Lower lobe of right lung (tissue), 2 donors: ENCODE data around the gene TRPV6. TPM values are rescaled to one million over a fixed set of nuclear protein-coding genes. Genes with fewer than 3 reads are reported as not detected.

Experiments used
- ATAC-seq, 2 donors: fragments of 200-7000 bp; cut with Tn5 transposase; one replicate each; pipeline ENCODE4 v1.9.1; 2020 to 2022; ENCODE audit warnings: mild to moderate bottlenecking in 2 of 2, moderate library complexity in 2 of 2
- DNase-seq: peaks from one replicate; pipeline ENCODE4 v3.0.0-alpha.2; 2020
- H3K27ac ChIP-seq: fragments of 200-600 bp; one replicate; pipeline ENCODE4 v1.8.0; 2022
- H3K27me3 ChIP-seq: fragments of 200-600 bp; one replicate; pipeline ENCODE4 v1.8.0; 2022; ENCODE audit warnings: low read depth
- H3K36me3 ChIP-seq: fragments of 200-600 bp; one replicate; pipeline ENCODE4 v1.8.0; 2022; ENCODE audit warnings: mild to moderate bottlenecking
- H3K4me1 ChIP-seq: fragments of 200-600 bp; one replicate; pipeline ENCODE4 v1.8.0; 2022
- H3K4me3 ChIP-seq: fragments of 200-600 bp; one replicate; pipeline ENCODE4 v1.8.0; 2022; ENCODE audit warnings: mild to moderate bottlenecking
- H3K9me3 ChIP-seq: fragments of 200-600 bp; one replicate; pipeline ENCODE4 v1.8.0; 2022
- CTCF ChIP-seq: fragments of 200-600 bp; IDR thresholded peaks from one replicate; pipeline ENCODE4 v1.8.0; 2022; ENCODE audit warnings: antibody characterized with exemption, mild to moderate bottlenecking
- intact Hi-C: fragments of 100-400 bp; cut with DNase I; formaldehyde crosslinking; loops from one replicate; pipeline ENCODE4 v1.11.0; 2022
- total RNA-seq: library from RNA; stranded (reverse); fragmentation: NEBNext Ultra II Directional; extraction: Animal tissue kit (Norgen Biotek cat#: 25700); gene quantifications from one replicate; pipeline ENCODE4 v1.2.1, GENCODE V29; 2021
- donor health status: DM: no; HTN: yes; CAD: no; lungs with severe emphysema.

Gene TRPV6
- total RNA-seq, 1 donor from 2014 or later = 0.21 TPM

GRCh38 chr7:142899661-142900060 lies 14.1 kb upstream of the TRPV6 start:
- no peaks in the 10 kb centered on the region for H3K27me3 ChIP-seq
- intact Hi-C loops = no loop called here
- H3K27ac ChIP-seq = no peak overlapping the region
- no peaks in the 10 kb centered on the region for H3K4me1 ChIP-seq
- no peak for ATAC-seq
- H3K4me3 ChIP-seq = no peak overlapping the region
- no peaks in the 10 kb centered on the region for H3K36me3 ChIP-seq
- TF ChIP-seq CTCF = no peak
- peaks cover 4% of the 10 kb centered on the region for H3K9me3 ChIP-seq
- DNase-seq = no peak

- DNase-seq (peak; percentile 54), ATAC-seq (peak; percentile 69 to 80)
- Histone ChIP-seq H3K4me3 (no peak overlapping the region), H3K27ac (no peak overlapping the region), H3K27me3 (no peaks in the 10 kb centered on the region), H3K36me3 (no peaks in the 10 kb centered on the region), H3K9me3 (no peaks in the 10 kb centered on the region), H3K4me1 (no peaks in the 10 kb centered on the region)
- intact Hi-C loops = no loop called here
- TF ChIP-seq CTCF = no peak
Measured at GRCh38 chr7:142898377-142899170, 13.0 kb upstream of the TRPV6 start.

GRCh38 chr7:142897691-142898090 lies 12.1 kb upstream of the TRPV6 start:
- intact Hi-C loops = no loop called here
- no peak for TF ChIP-seq CTCF

GRCh38 chr7:142896741-142897379 lies 11.3 kb upstream of the TRPV6 start:
- Histone ChIP-seq H3K36me3 (no peaks in the 10 kb centered on the region), H3K27ac (no peak overlapping the region), H3K27me3 (no peaks in the 10 kb centered on the region), H3K4me3 (no peak overlapping the region), H3K9me3 (no peaks in the 10 kb centered on the region), H3K4me1 (no peaks in the 10 kb centered on the region)
- no peak for ATAC-seq
- no peak for TF ChIP-seq CTCF
- no peak for DNase-seq
- intact Hi-C loops = no loop called here

More at GRCh38 chr7:142897691-142898090, 12.1 kb upstream of the TRPV6 start:
- Histone ChIP-seq H3K4me3 (no peak overlapping the region), H3K36me3 (no peaks in the 10 kb centered on the region), H3K9me3 (no peaks in the 10 kb centered on the region), H3K27ac (no peak overlapping the region), H3K4me1 (no peaks in the 10 kb centered on the region), H3K27me3 (no peaks in the 10 kb centered on the region)
- DNase-seq = no peak
- no peak for ATAC-seq

- ATAC-seq (no peak), DNase-seq (no peak)
- no peaks in the 10 kb centered on the region for H3K27me3 ChIP-seq
- no peaks in the 10 kb centered on the region for H3K9me3 ChIP-seq
- H3K4me1 ChIP-seq = no peaks in the 10 kb centered on the region
- no peak overlapping the region for H3K4me3 ChIP-seq
- H3K27ac ChIP-seq = no peak overlapping the region
- no peak for TF ChIP-seq CTCF
- H3K36me3 ChIP-seq = no peaks in the 10 kb centered on the region
- intact Hi-C loops = no loop called here
Measured at GRCh38 chr7:142896151-142896550, 10.6 kb upstream of the TRPV6 start.
